GM21737 (cell line): ENCODE data around the gene RGS11.
"Not testable (repeated sequence)": the region's sequence is repeated elsewhere in the genome, so short reads cannot be mapped to it uniquely, and the experiment has no call there.

Source experiments
- ATAC-seq: cut with Tn5 transposase; IDR thresholded peaks from one replicate; pipeline ENCODE4 v1.9.1; 2021; ENCODE audit warnings: mild to moderate bottlenecking, moderate library complexity; ENCODE audit not compliant: unreplicated experiment

Gene RGS11

GRCh38 chr16:234468-235305, 41.1 kb downstream of the RGS11 start, which contains the start of gene FAM234A:
TSS of gene FAM234A (plus strand) at chr16:234821. CDS start at chr16:254414, 19,593 bp downstream.
- ATAC-seq, result peak; percentile 76

GRCh38 chr16:230949-231348, 44.8 kb downstream of the RGS11 start:
- ATAC-seq, result no peak

- not testable (repeated sequence) for ATAC-seq
Observed at GRCh38 chr16:230351-230750, 45.4 kb downstream of the RGS11 start.

DNA sequence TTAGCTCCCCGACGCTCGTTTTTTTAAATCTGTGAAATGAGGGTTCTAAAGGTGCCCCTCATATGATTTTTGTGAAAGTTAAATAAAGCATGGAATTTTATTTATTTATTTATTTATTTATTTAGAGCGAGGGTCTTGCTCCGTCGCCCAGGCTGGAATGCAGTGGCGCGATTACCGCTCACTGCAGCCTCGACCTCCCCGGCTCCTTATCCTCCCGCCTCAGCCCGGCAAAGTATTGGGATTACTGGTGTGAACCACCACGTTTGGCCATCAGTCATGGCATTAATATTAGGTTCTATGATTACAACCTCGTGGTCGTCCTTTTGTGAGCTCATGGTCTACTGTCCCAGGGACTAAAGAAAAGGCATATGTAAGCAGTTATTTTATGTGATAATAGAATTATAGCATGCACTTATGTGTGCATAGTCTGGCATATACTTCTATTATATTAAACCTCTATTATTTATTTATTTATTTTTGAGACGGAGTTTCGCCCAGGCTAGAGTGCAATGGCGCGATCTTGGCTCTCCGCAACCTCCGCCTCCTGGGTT, 45.9 kb downstream of the RGS11 start:
- no peak for ATAC-seq

GRCh38 chr16:228852-229730, 46.7 kb downstream of the RGS11 start, which contains the start of gene LUC7L:
TSS of gene LUC7L (minus strand) at chr16:229449. CDS start at chr16:229339, 110 bp downstream.
- peak; percentile 78 for ATAC-seq

DNA sequence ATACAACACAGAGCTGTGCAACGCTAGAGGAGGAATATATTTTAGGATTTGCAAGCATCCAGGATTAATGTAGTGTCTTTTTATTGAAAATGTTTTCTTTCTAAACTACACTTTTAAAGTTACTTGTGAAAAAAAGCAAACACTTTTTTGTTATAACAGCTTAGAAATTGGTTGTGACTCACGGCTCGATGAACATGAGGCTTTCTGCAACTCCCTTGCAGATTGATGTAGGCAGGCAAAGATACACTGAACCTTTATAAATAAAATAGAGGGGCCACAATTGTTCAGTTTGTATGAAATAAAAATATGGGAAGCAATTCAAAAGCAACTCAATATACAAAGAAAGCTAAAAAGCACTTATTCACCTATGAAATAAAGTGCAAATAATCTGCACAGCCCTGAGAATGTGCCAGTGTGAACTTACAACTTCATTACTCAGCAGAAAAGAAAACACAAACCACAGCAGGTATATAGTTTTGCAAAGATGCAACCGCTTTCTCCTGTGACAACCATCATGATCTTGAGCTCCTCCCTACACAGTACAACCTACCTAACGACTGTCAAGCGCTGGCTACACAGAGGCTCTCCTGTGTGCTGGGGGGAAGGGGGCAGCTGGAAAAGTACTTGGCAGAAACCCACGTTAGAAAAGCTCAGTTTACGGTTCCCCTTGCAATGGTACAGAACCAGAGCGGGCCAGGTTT, 47.4 kb downstream of the RGS11 start:
- ATAC-seq, result no peak

DNA sequence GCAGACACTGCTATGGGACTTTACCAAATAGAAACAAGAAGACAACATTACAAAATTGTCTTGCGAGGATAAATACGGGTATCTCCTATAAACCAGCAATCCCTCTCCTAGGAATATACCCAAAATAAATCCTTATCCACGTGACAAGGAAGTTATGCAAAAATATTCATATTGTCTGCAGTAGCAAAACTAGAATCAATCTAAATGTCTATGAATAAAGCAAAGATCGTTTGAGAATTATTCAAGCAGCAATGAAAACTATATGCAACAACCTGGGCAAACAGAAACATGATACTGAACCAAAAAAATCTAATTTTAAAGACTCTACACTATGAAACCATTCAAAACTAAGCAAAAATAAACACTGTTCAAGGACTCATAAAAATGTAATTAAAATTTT, 55.7 kb downstream of the RGS11 start:
- no peak for ATAC-seq
